Coronary artery (tissue), 2 donors: ENCODE data around the gene EML6.

Experiments
- DNase-seq: peaks from one replicate; pipeline ENCODE4 v3.0.0-alpha.2; 2017; ENCODE audit warnings: low spot score
- H3K27ac ChIP-seq, 2 donors: fragments of 200-600 bp; sonication (generic); one replicate each; pipeline ENCODE4 v1.5.1; 2016 to 2019
- H3K4me3 ChIP-seq: fragments of 200-600 bp; sonication (generic); 2 replicates; pipeline ENCODE4 v1.5.1; 2016; ENCODE audit warnings: mild to moderate bottlenecking, moderate library complexity
- TF ChIP-seq, protein P1 (sequence below): fragments of 200-600 bp; sonication (generic); IDR thresholded peaks from one replicate; pipeline ENCODE4 v1.5.1; 2019; ENCODE audit warnings: antibody characterized with exemption

The EML6 gene

DNA sequence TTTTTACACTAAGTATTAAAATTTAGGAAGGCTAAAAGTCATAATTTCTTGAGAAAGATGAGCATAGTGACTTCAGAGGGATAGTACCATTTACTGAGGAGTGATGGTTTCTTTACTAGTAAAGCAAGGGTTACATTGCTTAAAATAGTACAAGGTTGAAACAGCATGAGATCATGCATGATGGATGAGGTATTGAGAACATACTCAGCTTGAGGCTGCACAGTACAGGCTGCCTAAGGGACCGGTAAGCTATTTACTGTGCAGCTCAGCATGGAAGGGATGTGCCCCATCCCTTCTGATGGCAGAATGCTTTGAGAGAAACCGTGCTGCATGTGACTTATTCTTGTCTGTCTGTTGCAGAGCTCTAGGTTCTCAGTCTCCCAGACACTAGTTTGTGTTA is 122.1 kb downstream of the EML6 start:
- TF ChIP-seq, protein P1, sequence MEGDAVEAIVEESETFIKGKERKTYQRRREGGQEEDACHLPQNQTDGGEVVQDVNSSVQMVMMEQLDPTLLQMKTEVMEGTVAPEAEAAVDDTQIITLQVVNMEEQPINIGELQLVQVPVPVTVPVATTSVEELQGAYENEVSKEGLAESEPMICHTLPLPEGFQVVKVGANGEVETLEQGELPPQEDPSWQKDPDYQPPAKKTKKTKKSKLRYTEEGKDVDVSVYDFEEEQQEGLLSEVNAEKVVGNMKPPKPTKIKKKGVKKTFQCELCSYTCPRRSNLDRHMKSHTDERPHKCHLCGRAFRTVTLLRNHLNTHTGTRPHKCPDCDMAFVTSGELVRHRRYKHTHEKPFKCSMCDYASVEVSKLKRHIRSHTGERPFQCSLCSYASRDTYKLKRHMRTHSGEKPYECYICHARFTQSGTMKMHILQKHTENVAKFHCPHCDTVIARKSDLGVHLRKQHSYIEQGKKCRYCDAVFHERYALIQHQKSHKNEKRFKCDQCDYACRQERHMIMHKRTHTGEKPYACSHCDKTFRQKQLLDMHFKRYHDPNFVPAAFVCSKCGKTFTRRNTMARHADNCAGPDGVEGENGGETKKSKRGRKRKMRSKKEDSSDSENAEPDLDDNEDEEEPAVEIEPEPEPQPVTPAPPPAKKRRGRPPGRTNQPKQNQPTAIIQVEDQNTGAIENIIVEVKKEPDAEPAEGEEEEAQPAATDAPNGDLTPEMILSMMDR: no peak
- Histone ChIP-seq H3K27ac (no peak overlapping the region), H3K4me3 (no peak overlapping the region)
- DNase-seq: no peak

DNA sequence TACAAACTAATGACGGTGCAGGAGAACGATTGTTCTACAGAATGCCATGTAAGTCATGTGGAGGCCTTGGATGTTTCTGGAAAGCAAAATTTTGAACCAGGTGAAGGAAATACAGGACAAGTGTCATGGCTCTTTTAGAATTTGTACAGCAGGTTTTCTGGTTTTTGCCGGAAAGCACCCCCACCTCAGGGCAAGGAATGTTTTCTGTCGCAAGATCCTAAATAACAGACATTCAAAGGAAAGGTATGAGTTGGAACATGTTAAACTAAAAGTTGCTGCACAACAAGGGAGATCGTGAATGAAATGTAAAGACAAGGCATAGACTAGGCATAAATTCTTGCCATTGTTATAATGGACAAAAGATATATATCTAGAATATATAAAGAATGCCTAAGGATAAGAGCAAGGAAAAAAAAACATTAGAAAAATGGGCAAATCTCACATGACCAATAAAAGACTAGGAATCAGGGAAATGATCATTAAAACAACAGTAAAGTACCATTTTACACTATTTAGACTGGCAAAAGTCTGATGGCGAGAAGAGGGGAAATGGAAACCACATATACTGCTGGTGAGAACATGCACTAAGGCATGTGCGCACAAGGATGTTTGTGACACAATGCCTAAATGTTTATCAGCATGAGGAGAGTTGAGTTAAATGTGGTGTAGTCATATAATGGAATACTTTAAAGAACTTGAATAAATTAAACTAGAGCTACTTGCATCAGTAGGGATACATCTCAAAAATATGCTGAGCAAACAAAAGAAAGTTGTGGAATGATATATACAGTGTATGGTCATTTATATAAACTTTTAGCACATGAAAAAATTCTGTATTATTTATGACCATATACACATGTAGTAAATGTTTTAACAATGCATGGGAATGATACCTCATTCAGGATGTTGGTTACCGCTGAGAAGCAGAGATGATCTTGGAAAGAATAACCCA is 127.0 kb downstream of the EML6 start:
- DNase-seq: no peak
- Histone ChIP-seq H3K27ac (no peak overlapping the region), H3K4me3 (no peak overlapping the region)
- TF ChIP-seq, protein P1: no peak

DNA sequence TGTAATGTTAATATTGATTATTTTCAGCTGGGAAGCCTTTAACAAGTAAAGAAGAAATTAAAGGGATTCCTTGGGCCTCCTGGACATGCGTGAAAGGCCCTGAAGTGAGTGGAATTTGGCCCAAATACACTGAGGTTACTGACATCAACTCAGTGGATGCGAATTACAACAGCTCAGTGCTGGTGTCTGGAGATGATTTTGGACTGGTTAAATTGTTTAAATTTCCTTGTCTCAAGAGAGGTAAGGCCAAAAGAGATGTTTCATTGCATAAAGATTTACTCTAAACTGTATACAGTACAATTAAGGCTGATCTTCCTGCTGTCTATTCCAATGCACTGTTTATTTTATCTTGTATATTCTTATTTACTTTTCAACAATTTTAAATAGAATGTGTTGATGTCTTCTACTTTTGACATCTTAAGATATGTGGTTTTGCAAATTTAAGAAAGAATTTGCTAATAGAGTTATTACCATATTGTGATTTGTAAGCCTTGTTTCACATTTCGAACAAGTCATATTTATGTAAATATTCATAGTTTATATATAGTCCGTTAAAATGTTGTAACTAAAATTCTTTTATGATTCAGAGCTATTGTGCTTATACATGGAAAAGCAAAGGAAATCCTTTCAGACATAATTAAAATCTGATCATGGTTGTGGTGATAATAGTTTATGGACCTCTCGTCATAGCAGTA is 130.3 kb downstream of the EML6 start:
- TF ChIP-seq, protein P1: no peak
- no peak overlapping the region for H3K27ac ChIP-seq
- DNase-seq: no peak
- H3K4me3 ChIP-seq: no peak overlapping the region

DNA sequence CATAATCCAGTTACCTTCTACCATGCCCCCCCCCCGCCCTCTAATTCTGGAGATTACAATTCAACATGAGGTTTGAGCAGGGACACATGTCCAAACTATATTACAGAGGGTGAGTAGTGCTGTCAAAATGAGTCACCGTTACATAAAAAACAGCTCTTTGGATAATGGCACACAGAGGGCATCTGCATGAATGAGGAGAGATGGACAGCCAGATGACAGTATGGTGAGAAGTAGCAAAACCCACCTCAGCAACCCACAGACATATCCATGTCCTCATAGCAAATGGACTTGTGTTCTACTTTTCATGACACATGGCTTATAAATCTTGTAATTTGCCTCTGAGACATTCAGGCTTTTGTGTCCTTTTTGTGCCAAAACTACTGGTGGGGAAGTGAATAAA is 132.0 kb downstream of the EML6 start:
- no peak for DNase-seq
- no peak overlapping the region for H3K27ac ChIP-seq
- TF ChIP-seq, protein P1: no peak
- no peak overlapping the region for H3K4me3 ChIP-seq

DNA sequence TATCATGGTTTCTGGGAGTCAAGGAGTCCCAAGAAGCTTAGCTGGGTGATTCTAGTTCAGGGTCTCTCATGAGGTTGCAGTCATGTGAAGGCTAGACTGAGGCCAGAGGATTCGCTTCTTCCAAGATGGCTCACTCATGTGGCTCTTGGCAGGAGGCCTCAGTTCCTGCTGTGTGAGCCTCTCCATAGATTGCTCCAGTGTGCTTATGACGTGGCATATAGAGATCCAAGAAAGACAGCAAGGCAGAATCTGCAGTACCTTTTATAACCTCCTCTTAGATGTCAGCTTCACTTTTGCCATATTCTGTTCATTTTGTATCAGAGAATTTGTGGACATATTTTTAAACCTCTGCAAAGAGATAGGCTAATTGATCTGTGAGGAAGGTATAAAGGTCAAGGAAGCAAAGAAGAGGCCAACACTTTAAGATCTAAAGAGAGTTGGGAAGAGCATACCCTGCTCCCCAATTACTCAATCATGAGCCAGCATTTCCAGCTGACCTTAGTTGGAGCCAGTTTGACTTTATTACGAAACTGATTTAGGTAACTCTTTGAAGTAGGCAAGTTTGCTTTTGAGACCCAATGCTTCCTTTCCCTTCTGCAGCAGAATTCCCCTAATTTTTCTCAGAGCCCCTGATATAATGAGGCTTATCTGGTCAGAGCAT is 134.7 kb downstream of the EML6 start:
- no peak for DNase-seq
- TF ChIP-seq, protein P1: no peak
- Histone ChIP-seq H3K4me3 (no peak overlapping the region), H3K27ac (no peak overlapping the region)

DNA sequence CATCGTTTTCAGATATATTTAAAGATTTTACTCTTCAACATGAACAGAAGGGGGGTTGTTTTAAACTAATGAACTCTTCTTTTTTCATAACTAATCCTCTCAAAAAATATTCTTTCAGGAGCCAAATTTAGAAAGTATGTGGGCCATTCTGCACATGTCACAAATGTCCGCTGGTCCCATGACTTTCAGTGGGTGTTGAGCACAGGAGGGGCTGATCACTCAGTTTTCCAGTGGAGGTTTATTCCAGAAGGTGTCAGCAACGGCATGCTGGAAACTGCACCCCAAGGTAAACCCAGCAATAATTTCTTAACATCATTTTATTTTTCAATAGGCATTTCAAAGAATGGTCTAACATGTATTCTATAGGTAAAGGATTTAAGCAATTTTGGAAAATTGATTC is 136.0 kb downstream of the EML6 start:
- no peak for DNase-seq
- Histone ChIP-seq H3K27ac (no peak overlapping the region), H3K4me3 (no peak overlapping the region)
- TF ChIP-seq, protein P1: no peak
